Liver (tissue), 9 donors: ENCODE data around the gene GBX1. TPM values are rescaled to one million over a fixed set of nuclear protein-coding genes. Genes with fewer than 3 reads are reported as not detected.

Source experiments
- DNase-seq: peaks from one replicate; pipeline ENCODE4 v3.0.0-alpha.2; 2017; ENCODE audit warnings: low spot score
- H3K27ac ChIP-seq, 2 donors: one replicate each; pipeline ENCODE4 v1.7.0; 2013; ENCODE audit warnings: inconsistent platforms in 2 of 2, low read length in 2 of 2, control low read depth in 1 of 2, low read depth in 1 of 2, mild to moderate bottlenecking in 1 of 2
- H3K27me3 ChIP-seq, 4 donors: one replicate each; pipeline versions ENCODE4 v1.6.1 to v1.7.0; 2013; ENCODE audit warnings: low read length in 3 of 4, inconsistent platforms in 1 of 4, mild to moderate bottlenecking in 1 of 4, moderate library complexity in 1 of 4; ENCODE audit not compliant: control insufficient read depth in 4 of 4, insufficient read depth in 4 of 4
- H3K36me3 ChIP-seq, 4 donors: one replicate each; pipeline versions ENCODE4 v1.6.1 to v1.7.0; 2013; ENCODE audit warnings: low read length in 3 of 4, mild to moderate bottlenecking in 3 of 4, low read depth in 1 of 4, moderate library complexity in 1 of 4; ENCODE audit not compliant: control insufficient read depth in 4 of 4, insufficient read depth in 3 of 4
- H3K4me1 ChIP-seq, 4 donors: one replicate each; pipeline versions ENCODE4 v1.6.1 to v1.7.0; 2013; ENCODE audit warnings: low read length in 3 of 4, mild to moderate bottlenecking in 3 of 4, moderate library complexity in 1 of 4; ENCODE audit not compliant: control insufficient read depth in 4 of 4, insufficient read depth in 4 of 4
- H3K4me3 ChIP-seq, 3 donors: one replicate each; pipeline versions ENCODE4 v1.6.1 to v1.7.0; 2013; ENCODE audit warnings: low read length in 3 of 3, control low read depth in 1 of 3, low read depth in 1 of 3, mild to moderate bottlenecking in 1 of 3
- H3K9ac ChIP-seq, 2 donors: one replicate each; pipeline ENCODE4 v1.7.0; 2013; ENCODE audit warnings: low read length in 2 of 2, mild to moderate bottlenecking in 2 of 2, moderate library complexity in 2 of 2, control low read depth in 1 of 2, low read depth in 1 of 2
- H3K9me3 ChIP-seq, 4 donors: one replicate each; pipeline versions ENCODE4 v1.6.1 to v1.7.0; 2013; ENCODE audit warnings: low read length in 3 of 4; ENCODE audit not compliant: control insufficient read depth in 4 of 4
- FOXA1 ChIP-seq: IDR thresholded peaks from 2 replicates; pipeline ENCODE4 v1.6.1; 2016; ENCODE audit warnings: antibody characterized with exemption
- GABPA ChIP-seq, 2 donors: IDR thresholded peaks in 1 of 2; conservative IDR thresholded peaks in 1 of 2; 2 replicates each; pipeline ENCODE4 v1.6.1; 2016; ENCODE audit warnings: antibody characterized with exemption in 2 of 2, mild to moderate bottlenecking in 1 of 2, moderate library complexity in 1 of 2
- HNF4A ChIP-seq, 2 donors: conservative IDR thresholded peaks; 2 replicates each; pipeline ENCODE4 v1.6.1; 2016; ENCODE audit warnings: antibody characterized with exemption in 2 of 2, mild to moderate bottlenecking in 2 of 2
- HNF4G ChIP-seq: IDR thresholded peaks from 2 replicates; pipeline ENCODE4 v1.6.1; 2016; ENCODE audit warnings: antibody characterized with exemption
- JUND ChIP-seq, 2 donors: IDR thresholded peaks; 2 replicates each; pipeline ENCODE4 v1.6.1; 2016; ENCODE audit warnings: antibody characterized with exemption in 2 of 2
- NR2F2 ChIP-seq: IDR thresholded peaks from 2 replicates; pipeline ENCODE4 v1.6.1; 2016; ENCODE audit warnings: antibody characterized with exemption
- RAD21 ChIP-seq, 2 donors: IDR thresholded peaks; 2 replicates each; pipeline ENCODE4 v1.6.1; 2016; ENCODE audit warnings: antibody characterized with exemption in 2 of 2, mild to moderate bottlenecking in 2 of 2
- RXRA ChIP-seq, 2 donors: IDR thresholded peaks; 2 replicates each; pipeline ENCODE4 v1.6.1; 2017 to 2018; ENCODE audit warnings: antibody characterized with exemption in 2 of 2, mild to moderate bottlenecking in 1 of 2
- SP1 ChIP-seq: IDR thresholded peaks from 2 replicates; pipeline ENCODE4 v1.6.1; 2018; ENCODE audit warnings: antibody characterized with exemption, mild to moderate bottlenecking
- TAF1 ChIP-seq: conservative IDR thresholded peaks from 2 replicates; pipeline ENCODE4 v1.6.1; 2016; ENCODE audit warnings: antibody characterized with exemption, mild to moderate bottlenecking
- YY1 ChIP-seq: IDR thresholded peaks from 2 replicates; pipeline ENCODE4 v1.6.1; 2016; ENCODE audit warnings: antibody characterized with exemption, mild to moderate bottlenecking
- WGBS: extraction: QIAGEN DNeasy Blood & Tissue Kit; methylation state at CpG from one replicate; pipeline ENCODE4 v1.1.7; 2013; 5-methylcytosine and 5-hydroxymethylcytosine counted together
- polyA plus RNA-seq, 2 donors: library from polyadenylated mRNA; stranded (reverse) in 1 of 2; unstranded in 1 of 2; fragments of 200-250 nt in 1 of 2; fragments of >200 nt in 1 of 2; fragmentation: Nextera tagmentation in 1 of 2; extraction: Ambion mirVana in 1 of 2; gene quantifications; one replicate each; pipeline versions ENCODE4 v1.2.1 to v1.2.3, GENCODE V29; 2013 to 2015
- total RNA-seq, 2 donors: library from RNA; depleted of rRNA; stranded (reverse); fragments of >200 nt; gene quantifications; one replicate each; pipeline ENCODE4 v1.2.3, GENCODE V29; 2014
- TF ChIP-seq, protein P1 (sequence below): IDR thresholded peaks from 2 replicates; pipeline ENCODE4 v1.6.1; 2016; ENCODE audit warnings: antibody characterized with exemption
- TF ChIP-seq, protein P2 (sequence below): IDR thresholded peaks from 2 replicates; pipeline ENCODE4 v1.6.1; 2016; ENCODE audit warnings: antibody characterized with exemption
- TF ChIP-seq, protein P3 (sequence below): fragments of 150-350 bp; IDR thresholded peaks from 2 replicates; pipeline ENCODE4 v1.5.1; 2017; ENCODE audit warnings: improper control_type of control experiment, low read depth, low read length; ENCODE audit not compliant: missing input control
- donor health status: healthy.
- donor health status: healthy.
- donor health status: healthy.
- donor health status: healthy.
- donor health status: healthy.

The GBX1 gene
- total and polyA plus RNA-seq, 4 donors = not detected

DNA sequence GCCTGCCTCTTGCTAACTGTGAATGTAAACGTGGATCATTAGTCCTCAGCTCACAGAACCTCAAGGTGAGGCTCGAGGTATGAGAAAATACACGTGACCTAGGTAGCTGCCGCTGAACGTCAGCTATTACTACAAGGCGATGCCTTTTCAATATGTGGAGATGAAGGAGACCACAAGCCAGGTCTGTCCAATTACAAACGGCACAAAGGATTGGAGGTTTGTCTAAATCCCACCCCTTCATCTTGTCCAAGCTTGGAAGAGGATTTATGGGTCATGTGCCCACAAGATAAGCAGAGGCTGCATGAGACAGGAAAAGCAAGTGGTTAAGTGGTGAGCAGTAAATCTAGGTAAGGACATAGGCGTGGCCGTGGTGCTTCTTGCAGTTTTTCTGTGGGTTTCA lies 39.4 kb upstream of the GBX1 start:
- no peak for TF ChIP-seq RAD21 (IDR thresholded peaks at IDR 0.05)
- TF ChIP-seq FOXA1 = no peak
- no peak for TF ChIP-seq HNF4A (conservative IDR thresholded peaks at IDR 0.05)
- TF ChIP-seq, protein P1, sequence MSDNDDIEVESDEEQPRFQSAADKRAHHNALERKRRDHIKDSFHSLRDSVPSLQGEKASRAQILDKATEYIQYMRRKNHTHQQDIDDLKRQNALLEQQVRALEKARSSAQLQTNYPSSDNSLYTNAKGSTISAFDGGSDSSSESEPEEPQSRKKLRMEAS = no peak
- TF ChIP-seq JUND (IDR thresholded peaks at IDR 0.05) = no peak
- no peak for TF ChIP-seq SP1
- no peak for TF ChIP-seq NR2F2
- no peak for TF ChIP-seq TAF1
- no peak for TF ChIP-seq RXRA (IDR thresholded peaks at IDR 0.05)
- Histone ChIP-seq H3K9ac (no peak overlapping the region), H3K4me3 (no peak overlapping the region), H3K9me3 (no peaks in the 10 kb centered on the region), H3K36me3 (no peaks in the 10 kb centered on the region), H3K4me1 (no peaks in the 10 kb centered on the region), H3K27ac (no peak overlapping the region), H3K27me3 (peaks cover 0 to 12% (median 0%) of the 10 kb centered on the region in 4 donors)
- DNase-seq = no peak
- WGBS = 55% methylated on average over 9 of the region's 9 CpGs

DNA sequence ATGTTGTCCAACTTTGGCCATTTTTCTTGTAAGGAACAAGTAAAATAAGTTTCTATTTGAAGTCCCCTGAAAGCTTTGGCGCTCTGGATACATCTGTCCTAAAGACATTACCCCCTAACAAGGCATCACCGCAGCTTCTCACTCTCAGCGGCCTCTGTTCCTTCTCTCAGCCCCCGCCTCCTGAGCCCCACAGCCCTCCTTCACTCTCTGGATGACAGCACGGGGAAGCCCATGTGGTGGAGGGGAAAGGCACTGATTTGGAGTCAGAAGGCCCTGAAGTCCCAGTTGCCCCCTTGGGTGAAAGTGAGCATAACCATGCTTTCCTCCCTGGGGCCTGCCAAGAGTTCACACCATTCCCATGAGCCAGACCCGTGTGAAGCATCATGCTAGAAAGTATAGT lies 38.2 kb upstream of the GBX1 start:
- TF ChIP-seq HNF4A (conservative IDR thresholded peaks at IDR 0.05) = no peak
- no peak overlapping the region for H3K27ac ChIP-seq
- DNase-seq = no peak
- WGBS = 72% methylated on average over 6 of the region's 6 CpGs
- no peaks in the 10 kb centered on the region for H3K9me3 ChIP-seq
- H3K36me3 ChIP-seq = no peaks in the 10 kb centered on the region
- H3K9ac ChIP-seq = no peak overlapping the region
- H3K27me3 ChIP-seq = peaks cover 0 to 12% (median 0%) of the 10 kb centered on the region in 4 donors
- H3K4me1 ChIP-seq = no peaks in the 10 kb centered on the region
- H3K4me3 ChIP-seq = no peak overlapping the region

DNA sequence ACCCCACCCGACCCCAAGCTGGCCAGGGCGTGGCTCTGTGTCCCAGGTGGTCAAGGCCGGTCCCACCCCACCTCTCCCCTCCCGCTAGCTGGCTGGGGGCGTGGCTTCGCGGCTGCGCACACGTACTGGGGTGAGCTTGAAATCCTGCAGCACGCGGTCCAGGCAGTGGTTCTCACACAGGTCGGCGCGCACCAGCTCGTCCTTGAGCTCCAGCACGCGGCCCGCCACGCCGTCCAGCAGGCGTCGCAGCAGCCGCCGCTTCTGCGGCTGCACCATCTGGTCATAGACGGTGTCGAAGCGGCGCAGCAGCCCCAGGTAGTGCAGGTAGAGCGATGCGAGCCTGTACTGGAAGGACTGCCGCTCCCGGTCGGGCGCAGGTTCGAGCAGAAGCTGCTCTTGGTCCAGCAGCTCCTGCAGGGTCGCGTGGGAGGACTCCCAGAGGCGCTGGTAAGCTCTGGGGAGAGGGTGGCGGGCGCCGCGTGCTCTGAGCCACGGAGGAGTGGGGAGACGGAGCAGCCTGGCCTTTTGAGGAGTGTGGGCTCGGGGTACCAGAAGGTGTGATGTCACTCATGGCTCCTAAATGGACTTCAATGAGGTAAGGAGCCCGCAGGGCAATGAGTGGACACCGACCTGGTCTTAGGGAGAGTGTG lies 37.0 kb upstream of the GBX1 start:
- DNase-seq = no peak
- no peaks in the 10 kb centered on the region for H3K4me1 ChIP-seq
- WGBS = 64% methylated on average over 48 of the region's 48 CpGs

More for the DNA sequence above, 37.0 kb upstream of the GBX1 start:
- no peaks in the 10 kb centered on the region for H3K9me3 ChIP-seq
- TF ChIP-seq HNF4A (conservative IDR thresholded peaks at IDR 0.05) (no peak), YY1 (no peak), HNF4G (no peak), GABPA (IDR thresholded peaks at IDR 0.05 in 1 of 2, conservative IDR thresholded peaks at IDR 0.05 in 1 of 2) (no peak), TAF1 (no peak), FOXA1 (no peak), RAD21 (IDR thresholded peaks at IDR 0.05) (no peak), NR2F2 (no peak), RXRA (IDR thresholded peaks at IDR 0.05) (no peak), SP1 (no peak)
- TF ChIP-seq, protein P1 = no peak
- TF ChIP-seq, protein P2, sequence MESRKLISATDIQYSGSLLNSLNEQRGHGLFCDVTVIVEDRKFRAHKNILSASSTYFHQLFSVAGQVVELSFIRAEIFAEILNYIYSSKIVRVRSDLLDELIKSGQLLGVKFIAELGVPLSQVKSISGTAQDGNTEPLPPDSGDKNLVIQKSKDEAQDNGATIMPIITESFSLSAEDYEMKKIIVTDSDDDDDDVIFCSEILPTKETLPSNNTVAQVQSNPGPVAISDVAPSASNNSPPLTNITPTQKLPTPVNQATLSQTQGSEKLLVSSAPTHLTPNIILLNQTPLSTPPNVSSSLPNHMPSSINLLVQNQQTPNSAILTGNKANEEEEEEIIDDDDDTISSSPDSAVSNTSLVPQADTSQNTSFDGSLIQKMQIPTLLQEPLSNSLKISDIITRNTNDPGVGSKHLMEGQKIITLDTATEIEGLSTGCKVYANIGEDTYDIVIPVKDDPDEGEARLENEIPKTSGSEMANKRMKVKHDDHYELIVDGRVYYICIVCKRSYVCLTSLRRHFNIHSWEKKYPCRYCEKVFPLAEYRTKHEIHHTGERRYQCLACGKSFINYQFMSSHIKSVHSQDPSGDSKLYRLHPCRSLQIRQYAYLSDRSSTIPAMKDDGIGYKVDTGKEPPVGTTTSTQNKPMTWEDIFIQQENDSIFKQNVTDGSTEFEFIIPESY = no peak
- TF ChIP-seq, protein P3, sequence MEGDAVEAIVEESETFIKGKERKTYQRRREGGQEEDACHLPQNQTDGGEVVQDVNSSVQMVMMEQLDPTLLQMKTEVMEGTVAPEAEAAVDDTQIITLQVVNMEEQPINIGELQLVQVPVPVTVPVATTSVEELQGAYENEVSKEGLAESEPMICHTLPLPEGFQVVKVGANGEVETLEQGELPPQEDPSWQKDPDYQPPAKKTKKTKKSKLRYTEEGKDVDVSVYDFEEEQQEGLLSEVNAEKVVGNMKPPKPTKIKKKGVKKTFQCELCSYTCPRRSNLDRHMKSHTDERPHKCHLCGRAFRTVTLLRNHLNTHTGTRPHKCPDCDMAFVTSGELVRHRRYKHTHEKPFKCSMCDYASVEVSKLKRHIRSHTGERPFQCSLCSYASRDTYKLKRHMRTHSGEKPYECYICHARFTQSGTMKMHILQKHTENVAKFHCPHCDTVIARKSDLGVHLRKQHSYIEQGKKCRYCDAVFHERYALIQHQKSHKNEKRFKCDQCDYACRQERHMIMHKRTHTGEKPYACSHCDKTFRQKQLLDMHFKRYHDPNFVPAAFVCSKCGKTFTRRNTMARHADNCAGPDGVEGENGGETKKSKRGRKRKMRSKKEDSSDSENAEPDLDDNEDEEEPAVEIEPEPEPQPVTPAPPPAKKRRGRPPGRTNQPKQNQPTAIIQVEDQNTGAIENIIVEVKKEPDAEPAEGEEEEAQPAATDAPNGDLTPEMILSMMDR = no peak
- H3K4me3 ChIP-seq = no peak overlapping the region
- H3K9ac ChIP-seq = no peak overlapping the region
- peaks cover 0 to 12% (median 0%) of the 10 kb centered on the region in 4 donors for H3K27me3 ChIP-seq
- H3K36me3 ChIP-seq = no peaks in the 10 kb centered on the region
- no peak overlapping the region for H3K27ac ChIP-seq
